Measurements from ENCODE around the gene SLC16A3.

The SLC16A3 gene

GRCh38 chr17:82237083-82237745 is 8.4 kb downstream of the SLC16A3 start:
- Histone ChIP-seq H3K36me3 (ENCODE audit: control insufficient read depth in 1 of 2, insufficient read depth in 2 of 2, low read length in 2 of 2) (peaks cover 53 to 66% of the 10 kb centered on the region in 2 experiments), H3K4ac (ENCODE audit: low read depth, low read length) (no peak overlapping the region), H3K27me3 (ENCODE audit: insufficient read depth, low read length) (no peaks in the 10 kb centered on the region), H2AK5ac (ENCODE audit: low read length) (no peak overlapping the region), H2AFZ (ENCODE audit: insufficient read depth, low read length, poor library complexity) (no peak overlapping the region), H3K4me2 (ENCODE audit: low read length) (no peak overlapping the region), H3K9ac (ENCODE audit: low read length) (no peak overlapping the region), H3K14ac (ENCODE audit: low read length) (no peak overlapping the region), H3K23ac (ENCODE audit: low read length) (no peak overlapping the region), H3K79me2 (ENCODE audit: control insufficient read depth, insufficient read depth, low read length, poor library complexity) (peaks cover 3% of the 10 kb centered on the region), H2BK5ac (ENCODE audit: low read depth, low read length, poor library complexity) (no peak overlapping the region), H2BK12ac (ENCODE audit: low read length) (no peak overlapping the region), H3K27ac (ENCODE audit: low read depth, low read length) (no peak overlapping the region), H4K91ac (ENCODE audit: low read depth, low read length) (no peak overlapping the region), H4K8ac (ENCODE audit: low read depth, low read length) (no peak overlapping the region), H2BK120ac (ENCODE audit: insufficient read depth, low read length, poor library complexity) (no peak overlapping the region), H3K79me1 (ENCODE audit: low read length) (peaks cover 12% of the 10 kb centered on the region), H3K9me3 (ENCODE audit: insufficient read depth, low read depth, low read length) (peaks cover 3% of the 10 kb centered on the region), H3K4me1 (ENCODE audit: control insufficient read depth in 1 of 2, insufficient read depth in 2 of 2, low read length in 2 of 2) (peaks cover 28 to 34% of the 10 kb centered on the region in 2 experiments), H4K12ac (ENCODE audit: low read depth, low read length) (no peak overlapping the region), H3K4me3 (ENCODE audit: low read depth, low read length) (no peak overlapping the region), H3K18ac (ENCODE audit: low read length) (no peak overlapping the region)
- peak in 1 of 2 donors; percentile 13 for DNase-seq
- no CpG with 5 or more reads among the region's 59 CpGs for WGBS (ENCODE audit: extremely low coverage, insufficient coverage, insufficient read length)

- WGBS (ENCODE audit: extremely low coverage, insufficient coverage, insufficient read length): no CpG with 5 or more reads among the region's 34 CpGs
- peaks cover 3% of the 10 kb centered on the region for H3K9me3 ChIP-seq (ENCODE audit: insufficient read depth, low read depth, low read length)
- peak in 1 of 2 donors; percentile 12 for DNase-seq
These were observed 9.1 kb downstream of the SLC16A3 start for GRCh38 chr17:82237746-82238471.

GRCh38 chr17:82238472-82239201 is 9.8 kb downstream of the SLC16A3 start:
- H4K8ac ChIP-seq (ENCODE audit: low read depth, low read length): no peak overlapping the region
- H2BK12ac ChIP-seq (ENCODE audit: low read length): no peak overlapping the region
- DNase-seq: peak; percentile 85 to 91
- no peak overlapping the region for H3K4me3 ChIP-seq (ENCODE audit: low read depth, low read length)
- no CpG with 5 or more reads among the region's 33 CpGs for WGBS (ENCODE audit: extremely low coverage, insufficient coverage, insufficient read length)
- no peak overlapping the region for H2AK5ac ChIP-seq (ENCODE audit: low read length)
- H3K14ac ChIP-seq (ENCODE audit: low read length): no peak overlapping the region
- H3K4me2 ChIP-seq (ENCODE audit: low read length): no peak overlapping the region
- H3K4ac ChIP-seq (ENCODE audit: low read depth, low read length): no peak overlapping the region
- peaks cover 24 to 26% of the 10 kb centered on the region in 2 experiments for H3K4me1 ChIP-seq (ENCODE audit: control insufficient read depth in 1 of 2, insufficient read depth in 2 of 2, low read length in 2 of 2)
- peaks cover 12% of the 10 kb centered on the region for H3K79me1 ChIP-seq (ENCODE audit: low read length)
- H4K91ac ChIP-seq (ENCODE audit: low read depth, low read length): peak overlapping the region; percentile 16
- no peak overlapping the region for H3K27ac ChIP-seq (ENCODE audit: low read depth, low read length)
- peaks cover 65 to 76% of the 10 kb centered on the region in 2 experiments for H3K36me3 ChIP-seq (ENCODE audit: control insufficient read depth in 1 of 2, insufficient read depth in 2 of 2, low read length in 2 of 2)
- no peak overlapping the region for H2BK5ac ChIP-seq (ENCODE audit: low read depth, low read length, poor library complexity)
- no peak overlapping the region for H3K9ac ChIP-seq (ENCODE audit: low read length)
- no peak overlapping the region for H2BK120ac ChIP-seq (ENCODE audit: insufficient read depth, low read length, poor library complexity)
- peaks cover 3% of the 10 kb centered on the region for H3K9me3 ChIP-seq (ENCODE audit: insufficient read depth, low read depth, low read length)
- no peak overlapping the region for H3K18ac ChIP-seq (ENCODE audit: low read length)
- H3K79me2 ChIP-seq (ENCODE audit: control insufficient read depth, insufficient read depth, low read length, poor library complexity): peaks cover 3% of the 10 kb centered on the region
- H2AFZ ChIP-seq (ENCODE audit: insufficient read depth, low read length, poor library complexity): no peak overlapping the region
- H3K27me3 ChIP-seq (ENCODE audit: insufficient read depth, low read length): no peaks in the 10 kb centered on the region
- no peak overlapping the region for H4K12ac ChIP-seq (ENCODE audit: low read depth, low read length)
- no peak overlapping the region for H3K23ac ChIP-seq (ENCODE audit: low read length)

More at GRCh38 chr17:82237746-82238471, 9.1 kb downstream of the SLC16A3 start:
- no peak overlapping the region for H4K8ac ChIP-seq (ENCODE audit: low read depth, low read length)
- H4K12ac ChIP-seq (ENCODE audit: low read depth, low read length): no peak overlapping the region
- no peak overlapping the region for H3K23ac ChIP-seq (ENCODE audit: low read length)
- no peak overlapping the region for H3K4ac ChIP-seq (ENCODE audit: low read depth, low read length)
- no peak overlapping the region for H2AFZ ChIP-seq (ENCODE audit: insufficient read depth, low read length, poor library complexity)
- H3K14ac ChIP-seq (ENCODE audit: low read length): no peak overlapping the region
- H3K4me2 ChIP-seq (ENCODE audit: low read length): no peak overlapping the region
- H3K18ac ChIP-seq (ENCODE audit: low read length): no peak overlapping the region
- H3K27ac ChIP-seq (ENCODE audit: low read depth, low read length): no peak overlapping the region
- H3K79me1 ChIP-seq (ENCODE audit: low read length): peaks cover 12% of the 10 kb centered on the region
- peaks cover 3% of the 10 kb centered on the region for H3K79me2 ChIP-seq (ENCODE audit: control insufficient read depth, insufficient read depth, low read length, poor library complexity)
- H3K4me1 ChIP-seq (ENCODE audit: control insufficient read depth in 1 of 2, insufficient read depth in 2 of 2, low read length in 2 of 2): peaks cover 26 to 31% of the 10 kb centered on the region in 2 experiments
- no peak overlapping the region for H2BK120ac ChIP-seq (ENCODE audit: insufficient read depth, low read length, poor library complexity)
- no peak overlapping the region for H2BK12ac ChIP-seq (ENCODE audit: low read length)
- H2AK5ac ChIP-seq (ENCODE audit: low read length): no peak overlapping the region
- H3K9ac ChIP-seq (ENCODE audit: low read length): no peak overlapping the region
- no peak overlapping the region for H2BK5ac ChIP-seq (ENCODE audit: low read depth, low read length, poor library complexity)
- peaks cover 58 to 71% of the 10 kb centered on the region in 2 experiments for H3K36me3 ChIP-seq (ENCODE audit: control insufficient read depth in 1 of 2, insufficient read depth in 2 of 2, low read length in 2 of 2)
- H4K91ac ChIP-seq (ENCODE audit: low read depth, low read length): peak overlapping the region; percentile 16
- H3K27me3 ChIP-seq (ENCODE audit: insufficient read depth, low read length): no peaks in the 10 kb centered on the region
- no peak overlapping the region for H3K4me3 ChIP-seq (ENCODE audit: low read depth, low read length)

- Histone ChIP-seq H3K79me1 (ENCODE audit: low read length) (peaks cover 8% of the 10 kb centered on the region), H3K23ac (ENCODE audit: low read length) (no peak overlapping the region), H3K27ac (ENCODE audit: low read depth, low read length) (no peak overlapping the region), H3K4me2 (ENCODE audit: low read length) (no peak overlapping the region), H4K12ac (ENCODE audit: low read depth, low read length) (peak overlapping the region; percentile 12), H3K4ac (ENCODE audit: low read depth, low read length) (no peak overlapping the region), H3K14ac (ENCODE audit: low read length) (no peak overlapping the region), H3K4me3 (ENCODE audit: low read depth, low read length) (no peak overlapping the region), H4K91ac (ENCODE audit: low read depth, low read length) (no peak overlapping the region), H2BK120ac (ENCODE audit: insufficient read depth, low read length, poor library complexity) (no peak overlapping the region), H3K9me3 (ENCODE audit: insufficient read depth, low read depth, low read length) (peaks cover 3% of the 10 kb centered on the region), H3K9ac (ENCODE audit: low read length) (no peak overlapping the region), H3K18ac (ENCODE audit: low read length) (no peak overlapping the region), H3K36me3 (ENCODE audit: control insufficient read depth in 1 of 2, insufficient read depth in 2 of 2, low read length in 2 of 2) (peaks cover 73 to 83% of the 10 kb centered on the region in 2 experiments), H3K27me3 (ENCODE audit: insufficient read depth, low read length) (no peaks in the 10 kb centered on the region), H4K8ac (ENCODE audit: low read depth, low read length) (no peak overlapping the region), H2AFZ (ENCODE audit: insufficient read depth, low read length, poor library complexity) (no peak overlapping the region), H2BK12ac (ENCODE audit: low read length) (no peak overlapping the region), H3K79me2 (ENCODE audit: control insufficient read depth, insufficient read depth, low read length, poor library complexity) (peaks cover 1% of the 10 kb centered on the region), H2BK5ac (ENCODE audit: low read depth, low read length, poor library complexity) (no peak overlapping the region), H3K4me1 (ENCODE audit: control insufficient read depth in 1 of 2, insufficient read depth in 2 of 2, low read length in 2 of 2) (peaks cover 20 to 21% of the 10 kb centered on the region in 2 experiments), H2AK5ac (ENCODE audit: low read length) (no peak overlapping the region)
- WGBS (ENCODE audit: extremely low coverage, insufficient coverage, insufficient read length): no CpG with 5 or more reads among the region's 17 CpGs
- peak in 1 of 2 donors; percentile 1 for DNase-seq
These were observed 10.6 kb downstream of the SLC16A3 start for GRCh38 chr17:82239401-82239925.

Data from trophoblast cell (in vitro differentiated cells and primary cell).